Bronchial epithelial cell (primary cell): Measurements from ENCODE around the gene BEND4. TPM values are rescaled to one million over a fixed set of nuclear protein-coding genes. Genes with fewer than 3 reads are reported as not detected.

ENCODE experiments used
- DNase-seq: peaks from one replicate; pipeline ENCODE4 v3.0.0-alpha.2; 2010; ENCODE audit warnings: low read depth
- FAIRE-seq: peaks from 2 replicates; lab custom pipeline; 2011; peaks lifted over from hg19 to GRCh38; lab: Jason Lieb, UNC
- H3K27me3 ChIP-seq: 2 replicates; pipeline ENCODE4 v1.5.1; 2011; ENCODE audit warnings: low read length; ENCODE audit not compliant: control insufficient read depth, insufficient read depth
- H3K36me3 ChIP-seq: 2 replicates; pipeline ENCODE4 v1.5.1; 2011; ENCODE audit warnings: low read length; ENCODE audit not compliant: control insufficient read depth, insufficient read depth
- H3K4me3 ChIP-seq: 2 replicates; pipeline ENCODE4 v1.5.1; 2011; ENCODE audit warnings: mild to moderate bottlenecking, low read depth, low read length, control low read depth
- CTCF ChIP-seq: IDR thresholded peaks from 2 replicates; pipeline ENCODE4 v1.5.1; 2011; ENCODE audit warnings: mild to moderate bottlenecking, moderate library complexity, low read length, control low read depth, inconsistent platforms; ENCODE audit not compliant: insufficient read depth, severe bottlenecking
- total RNA-seq: library from RNA; depleted of rRNA; stranded (reverse); fragments of >200 nt; gene quantifications from 2 replicates; pipeline ENCODE4 v1.2.1, GENCODE V29; 2014

Gene BEND4
- total RNA-seq, 1 donor from 2014 or later = not detected

- TF ChIP-seq CTCF = no peak
- DNase-seq (no peak), FAIRE-seq (no peak)
- H3K27me3 ChIP-seq = no peaks in the 10 kb centered on the region
- H3K4me3 ChIP-seq = no peak overlapping the region
- H3K36me3 ChIP-seq = no peaks in the 10 kb centered on the region
Measured at GRCh38 chr4:42122237-42122636, 30.2 kb downstream of the BEND4 start.

- no peak for FAIRE-seq
- Histone ChIP-seq H3K27me3 (no peaks in the 10 kb centered on the region), H3K4me3 (no peak overlapping the region), H3K36me3 (no peaks in the 10 kb centered on the region)
- DNase-seq = no peak
- TF ChIP-seq CTCF = no peak
Measured at GRCh38 chr4:42119886-42120285, 32.6 kb downstream of the BEND4 start.

- Histone ChIP-seq H3K36me3 (no peaks in the 10 kb centered on the region), H3K4me3 (no peak overlapping the region), H3K27me3 (no peaks in the 10 kb centered on the region)
- FAIRE-seq (no peak), DNase-seq (peak; percentile 8)
- TF ChIP-seq CTCF = no peak
Measured at GRCh38 chr4:42112846-42113245, 39.6 kb downstream of the BEND4 start.

GRCh38 chr4:42104521-42104920 lies 47.9 kb downstream of the BEND4 start:
- no peaks in the 10 kb centered on the region for H3K36me3 ChIP-seq
- no peaks in the 10 kb centered on the region for H3K27me3 ChIP-seq
- FAIRE-seq (no peak), DNase-seq (peak; percentile 73)
- no peak overlapping the region for H3K4me3 ChIP-seq
- no peak for TF ChIP-seq CTCF

GRCh38 chr4:42101446-42101975 lies 50.9 kb downstream of the BEND4 start:
- Histone ChIP-seq H3K27me3 (no peaks in the 10 kb centered on the region), H3K36me3 (no peaks in the 10 kb centered on the region), H3K4me3 (no peak overlapping the region)
- FAIRE-seq (peak; percentile 94), DNase-seq (peak; percentile 91)
- no peak for TF ChIP-seq CTCF

GRCh38 chr4:42088386-42088785 lies 64.1 kb downstream of the BEND4 start:
- TF ChIP-seq CTCF = no peak
- Histone ChIP-seq H3K27me3 (no peaks in the 10 kb centered on the region), H3K4me3 (no peak overlapping the region), H3K36me3 (no peaks in the 10 kb centered on the region)
- no peak for FAIRE-seq
- no peak for DNase-seq
